ENCODE data around the gene VARS1.

- TF ChIP-seq CTCF (IDR thresholded peaks at IDR 0.05) = no peak
- TF ChIP-seq POLR2A (IDR thresholded peaks at IDR 0.05) = no peak
These were observed 46.5 kb upstream of the VARS1 start for GRCh38 chr6:31842053-31842452.
